ENCODE results near the gene DSCAM. TPM values are rescaled to one million over a fixed set of nuclear protein-coding genes. Genes with fewer than 3 reads are reported as not detected.

Gene DSCAM
- total RNA-seq, 1 experiment from 2014 or later, result not detected

GRCh38 chr21:40567501-40567900, 279.5 kb downstream of the DSCAM start:
- H3K9me3 ChIP-seq (ENCODE audit: control insufficient read depth in 1 of 2, insufficient read depth in 1 of 2, low read depth in 1 of 2, low read length in 2 of 2), result peaks cover 34 to 47% of the 10 kb centered on the region in 2 experiments; a peak in 2 of 4 replicates
- RAD21 ChIA-PET (ENCODE audit: low non-redundant PET in 1 of 2, low total read pairs in 2 of 2, uncharacterized antibody in 2 of 2, unreplicated experiment in 2 of 2), result no interaction called here

More at GRCh38 chr21:40567501-40567900, 279.5 kb downstream of the DSCAM start:
- Histone ChIP-seq H3K4me1 (ENCODE audit: control insufficient read depth in 1 of 2, insufficient read depth in 2 of 2, low read length in 2 of 2) (no peaks in the 10 kb centered on the region), H3K4me2 (ENCODE audit: low read length) (no peak overlapping the region), H3K4me3 (replicated peaks in 1 of 2; ENCODE audit: low read depth in 1 of 2, low read length in 2 of 2) (no peak overlapping the region), H3K9me2 (ENCODE audit: insufficient read depth) (no peaks in the 10 kb centered on the region), H3K36me3 (ENCODE audit: control insufficient read depth in 1 of 2, insufficient read depth in 2 of 2, low read length in 2 of 2) (no peaks in the 10 kb centered on the region), H3K27ac (ENCODE audit: low read depth, low read length) (no peak overlapping the region), H3K27me3 (ENCODE audit: insufficient read depth, low read length) (no peaks in the 10 kb centered on the region), H4K20me1 (ENCODE audit: insufficient read depth) (no peaks in the 10 kb centered on the region), H3K9ac (ENCODE audit: low read length) (no peak overlapping the region), H2AFZ (ENCODE audit: low read depth, low read length, poor library complexity, severe bottlenecking) (no peak overlapping the region), H3K79me2 (ENCODE audit: insufficient read depth, low read length) (no peaks in the 10 kb centered on the region)
- ATAC-seq (no peak), DNase-seq (ENCODE audit: low read depth, low spot score) (no peak)
- ChIA-PET POLR2A (no interaction called here), CTCF (no interaction called here)
- intact Hi-C loops (cut with micrococcal nuclease), result no loop called here
- BruUV-seq (replicated peaks), result no TSS peak
- TF ChIP-seq EZH2 (IDR thresholded peaks at IDR 0.05) (no peak), POLR2A (IDR thresholded peaks at IDR 0.05; ENCODE audit: borderline replicate concordance, extremely low read depth, insufficient read depth, insufficient read length) (no peak), YY1 (IDR thresholded peaks at IDR 0.05; ENCODE audit: extremely low read depth, insufficient replicate concordance, low read depth, low read length) (no peak), CTCF (IDR thresholded peaks at IDR 0.05 in 2 of 3, conservative IDR thresholded peaks at IDR 0.05 in 1 of 3; ENCODE audit: borderline replicate concordance in 1 of 3, insufficient read depth in 1 of 3, low read depth in 2 of 3, low read length in 2 of 3) (no peak), REST (IDR thresholded peaks at IDR 0.05; ENCODE audit: low read depth) (no peak), MAX (IDR thresholded peaks at IDR 0.05) (no peak)

All from HCT116 (cell line).